ENCODE data around the gene PRCP. TPM values are rescaled to one million over a fixed set of nuclear protein-coding genes. Genes with fewer than 3 reads are reported as not detected.
A peak's percentile ranks its signal among the peaks of the same experiment; 100 is the strongest.

Gene PRCP
- total RNA-seq, 1 donor, result 41.1 TPM

DNA sequence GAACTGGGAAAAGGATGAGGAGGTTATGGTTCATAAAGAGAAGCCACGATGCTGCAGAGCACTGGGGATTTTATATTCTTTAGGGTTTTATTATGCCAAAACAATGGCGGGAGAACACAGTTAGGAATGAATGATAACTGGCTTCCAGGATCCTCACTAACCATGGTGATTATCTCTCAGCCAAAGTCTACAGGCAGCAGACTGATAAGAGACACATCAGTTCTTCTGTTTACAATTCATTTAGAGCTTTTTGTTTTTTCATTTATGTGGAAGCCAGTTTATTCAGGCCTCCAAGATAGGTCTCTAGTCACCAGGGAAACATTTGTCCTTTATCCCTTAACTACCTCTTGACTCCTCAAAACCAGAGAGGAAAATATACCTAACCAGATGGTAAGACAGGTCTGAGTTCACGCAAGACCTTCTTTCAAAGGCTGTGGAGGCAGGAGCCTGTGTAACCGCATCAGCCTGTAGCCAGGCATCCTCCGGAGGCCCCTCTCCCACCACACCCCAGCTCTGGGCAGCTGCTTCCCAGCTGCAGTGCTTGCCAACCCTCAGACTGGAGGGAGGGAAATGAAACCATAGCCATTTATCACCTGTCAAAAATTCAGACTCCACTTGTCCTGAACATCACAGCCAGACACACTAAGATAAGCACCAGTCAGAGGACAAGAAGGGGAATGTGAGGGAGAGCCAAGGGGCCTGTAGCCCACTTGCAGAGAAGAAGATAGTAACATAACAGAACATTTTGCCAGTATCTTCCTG lies 109.3 kb downstream of the PRCP start:
- no peak overlapping the region for H3K4me3 ChIP-seq (ENCODE audit: low read depth, low read length)
- peak; percentile 44 for DNase-seq (ENCODE audit: low read depth)
- TF ChIP-seq, protein P1, sequence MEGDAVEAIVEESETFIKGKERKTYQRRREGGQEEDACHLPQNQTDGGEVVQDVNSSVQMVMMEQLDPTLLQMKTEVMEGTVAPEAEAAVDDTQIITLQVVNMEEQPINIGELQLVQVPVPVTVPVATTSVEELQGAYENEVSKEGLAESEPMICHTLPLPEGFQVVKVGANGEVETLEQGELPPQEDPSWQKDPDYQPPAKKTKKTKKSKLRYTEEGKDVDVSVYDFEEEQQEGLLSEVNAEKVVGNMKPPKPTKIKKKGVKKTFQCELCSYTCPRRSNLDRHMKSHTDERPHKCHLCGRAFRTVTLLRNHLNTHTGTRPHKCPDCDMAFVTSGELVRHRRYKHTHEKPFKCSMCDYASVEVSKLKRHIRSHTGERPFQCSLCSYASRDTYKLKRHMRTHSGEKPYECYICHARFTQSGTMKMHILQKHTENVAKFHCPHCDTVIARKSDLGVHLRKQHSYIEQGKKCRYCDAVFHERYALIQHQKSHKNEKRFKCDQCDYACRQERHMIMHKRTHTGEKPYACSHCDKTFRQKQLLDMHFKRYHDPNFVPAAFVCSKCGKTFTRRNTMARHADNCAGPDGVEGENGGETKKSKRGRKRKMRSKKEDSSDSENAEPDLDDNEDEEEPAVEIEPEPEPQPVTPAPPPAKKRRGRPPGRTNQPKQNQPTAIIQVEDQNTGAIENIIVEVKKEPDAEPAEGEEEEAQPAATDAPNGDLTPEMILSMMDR (IDR thresholded peaks at IDR 0.05; ENCODE audit: insufficient read depth, low read length), result no peak

DNA sequence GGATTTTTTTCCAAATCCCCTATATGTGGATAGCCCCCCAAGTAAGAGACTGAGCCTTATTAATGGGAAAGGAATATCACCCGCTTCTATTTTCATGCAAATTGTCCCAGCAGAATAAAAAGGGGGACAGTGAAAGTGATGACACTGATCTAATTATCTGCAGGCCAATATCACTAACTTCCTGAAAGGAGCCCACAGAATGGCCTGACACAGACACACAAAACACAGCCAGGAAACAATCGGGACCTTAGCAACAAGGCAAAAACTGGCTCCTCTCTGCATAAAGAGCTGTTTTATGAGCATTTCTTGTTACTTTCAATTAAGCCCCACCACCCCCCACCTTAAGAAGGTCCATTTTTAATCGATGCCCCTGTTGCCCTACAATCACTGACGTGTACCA lies 112.2 kb downstream of the PRCP start:
- no peak overlapping the region for H3K4me3 ChIP-seq (ENCODE audit: low read depth, low read length)
- no peak for DNase-seq (ENCODE audit: low read depth)
- TF ChIP-seq, protein P1 (IDR thresholded peaks at IDR 0.05; ENCODE audit: insufficient read depth, low read length), result no peak

GRCh38 chr11:82786836-82787235 lies 113.4 kb downstream of the PRCP start:
- no peak overlapping the region for H3K4me3 ChIP-seq (ENCODE audit: low read depth, low read length)
- TF ChIP-seq, protein P1 (IDR thresholded peaks at IDR 0.05; ENCODE audit: insufficient read depth, low read length), result no peak
- DNase-seq (ENCODE audit: low read depth), result no peak

- TF ChIP-seq, protein P1 (IDR thresholded peaks at IDR 0.05; ENCODE audit: insufficient read depth, low read length), result no peak
- DNase-seq (ENCODE audit: low read depth), result no peak
Measured at GRCh38 chr11:82786001-82786400, 114.2 kb downstream of the PRCP start.

DNA sequence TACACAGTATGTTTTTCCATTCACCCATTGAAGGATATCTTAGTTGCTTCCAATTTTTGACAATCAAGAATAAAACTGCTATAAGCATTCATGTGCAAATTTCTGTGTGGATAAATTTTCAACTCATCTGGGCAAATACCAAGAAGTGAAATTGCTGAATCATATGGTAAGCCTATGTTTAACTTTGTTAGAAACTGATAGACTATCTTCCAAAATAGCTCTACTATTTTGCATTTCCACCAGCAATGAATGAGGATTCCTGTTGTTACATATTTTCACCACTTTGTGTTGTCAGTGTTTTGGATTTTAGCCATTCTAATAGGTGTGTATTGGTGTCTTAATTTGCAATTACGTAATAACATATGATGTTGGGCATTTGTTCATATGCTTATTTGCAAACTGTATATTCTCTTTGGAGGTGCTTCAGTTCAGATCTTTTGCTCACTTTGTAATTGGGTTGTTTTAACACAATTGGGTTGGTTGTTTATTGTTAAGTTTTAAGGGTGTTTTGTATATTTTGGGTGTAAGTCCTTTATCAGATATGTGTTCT lies 117.3 kb downstream of the PRCP start:
- TF ChIP-seq, protein P1 (IDR thresholded peaks at IDR 0.05; ENCODE audit: insufficient read depth, low read length), result no peak
- no peak overlapping the region for H3K4me3 ChIP-seq (ENCODE audit: low read depth, low read length)
- DNase-seq (ENCODE audit: low read depth), result no peak

More at GRCh38 chr11:82786001-82786400, 114.2 kb downstream of the PRCP start:
- H3K4me3 ChIP-seq (ENCODE audit: low read depth, low read length), result no peak overlapping the region

DNA sequence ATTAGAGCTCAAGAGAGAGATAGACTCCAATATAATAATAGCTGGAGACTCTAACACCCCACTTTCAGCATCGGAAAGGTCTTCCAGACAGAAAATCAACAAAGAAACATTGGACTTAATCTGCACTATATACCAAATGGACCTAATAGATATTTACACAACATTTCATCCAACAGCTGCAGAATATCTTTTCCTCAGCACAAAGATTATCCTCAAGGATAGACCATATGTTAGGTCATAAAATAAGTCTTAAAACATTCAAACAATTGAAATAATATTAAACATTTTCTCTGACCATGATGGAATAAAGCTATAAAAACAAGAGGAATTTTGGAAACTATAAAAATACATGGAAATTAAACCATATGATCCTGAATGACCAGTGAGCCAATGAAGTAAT lies 121.5 kb downstream of the PRCP start:
- DNase-seq (ENCODE audit: low read depth), result no peak
- H3K4me3 ChIP-seq (ENCODE audit: low read depth, low read length), result no peak overlapping the region
- TF ChIP-seq, protein P1 (IDR thresholded peaks at IDR 0.05; ENCODE audit: insufficient read depth, low read length), result no peak

Measured in fibroblast of the aortic adventitia (primary cell).